GM12801 (cell line): ENCODE data around the gene UVSSA.

Experiments used
- CTCF ChIP-seq: IDR thresholded peaks from one replicate; pipeline ENCODE4 v1.5.1; 2011; ENCODE audit warnings: control low read depth; ENCODE audit not compliant: insufficient read length; ENCODE audit errors: extremely low read depth

UVSSA gene

GRCh38 chr4:1365271-1366178 is 18.5 kb downstream of the UVSSA start:
- TF ChIP-seq CTCF: no peak

DNA sequence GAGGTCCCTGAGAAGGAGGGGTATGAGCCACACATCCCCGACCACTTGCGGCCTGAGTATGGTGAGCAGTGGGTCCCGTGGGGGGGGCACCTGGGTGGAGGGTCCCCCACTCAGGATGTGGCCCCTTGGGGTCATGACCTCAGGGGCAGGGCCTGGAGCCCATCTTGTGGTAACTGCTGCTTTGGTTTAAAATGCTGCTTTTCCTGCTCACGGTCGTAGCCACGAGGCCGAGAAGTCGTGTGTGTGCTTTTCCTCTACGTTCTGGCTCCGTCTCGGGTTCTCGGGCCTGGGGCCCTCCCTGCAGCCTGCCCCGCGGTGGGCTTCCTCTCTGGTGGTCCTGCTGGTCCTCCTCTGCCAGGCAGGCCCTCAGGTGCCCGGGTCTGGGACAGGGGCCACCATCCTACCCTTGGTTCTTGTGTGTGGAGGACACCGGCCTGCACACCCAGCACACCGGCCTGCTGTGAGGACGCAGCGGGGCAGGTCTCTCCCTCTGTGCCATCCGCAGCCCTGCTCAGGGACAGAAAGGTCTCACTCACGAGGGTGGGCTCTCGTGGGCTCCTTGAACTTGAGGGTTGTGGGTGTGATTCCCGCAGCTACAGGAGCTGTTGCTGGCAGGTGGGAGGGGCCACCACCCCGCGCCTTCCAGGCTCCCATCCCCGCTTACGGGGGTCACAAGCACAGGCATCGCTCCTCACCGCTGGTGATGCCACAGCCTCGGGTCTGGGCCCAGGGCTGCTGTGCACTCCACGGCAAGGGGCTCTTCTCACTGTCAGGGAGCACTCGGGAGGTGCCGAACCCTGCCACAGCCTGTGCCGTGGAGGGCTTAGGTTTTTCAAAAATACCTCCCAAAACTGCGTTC is 19.6 kb downstream of the UVSSA start:
- no peak for TF ChIP-seq CTCF

- TF ChIP-seq CTCF: no peak
These were observed 20.4 kb downstream of the UVSSA start for GRCh38 chr4:1367230-1367935.

- TF ChIP-seq CTCF: no peak
These were observed 20.9 kb downstream of the UVSSA start for GRCh38 chr4:1367936-1368289.

- no peak for TF ChIP-seq CTCF
These were observed 21.5 kb downstream of the UVSSA start for GRCh38 chr4:1368421-1369090.

GRCh38 chr4:1369091-1369450 is 22.1 kb downstream of the UVSSA start:
- TF ChIP-seq CTCF: no peak
